SK-N-SH (cell line): Measurements from ENCODE around the gene GNA14.

ENCODE experiments used
- CHD2 ChIP-seq: fragments of 150-350 bp; IDR thresholded peaks from 2 replicates; pipeline ENCODE4 v1.6.1; 2018; ENCODE audit warnings: low read length; ENCODE audit not compliant: partially characterized antibody
- CTCF ChIP-seq: fragments of 200-600 bp; sonication (generic); IDR thresholded peaks from 2 replicates; pipeline ENCODE4 v1.6.1; 2017; ENCODE audit warnings: antibody characterized with exemption, mild to moderate bottlenecking, moderate library complexity
- EZH2phosphoT487 ChIP-seq: fragments of 200-600 bp; sonication (generic); IDR thresholded peaks from 2 replicates; pipeline ENCODE4 v1.6.1; 2017; ENCODE audit warnings: low read depth, mixed run types, mild to moderate bottlenecking, antibody characterized with exemption, moderate library complexity, borderline replicate concordance
- NFIC ChIP-seq: IDR thresholded peaks from 2 replicates; pipeline ENCODE4 v1.4.0; 2012; ENCODE audit warnings: borderline replicate concordance
- SMC3 ChIP-seq: IDR thresholded peaks from 2 replicates; pipeline ENCODE4 v1.6.1; 2012; ENCODE audit warnings: low read depth, low read length, improper control_type of control experiment
- TAF1 ChIP-seq: IDR thresholded peaks from 2 replicates; pipeline ENCODE4 v1.6.1; 2012; ENCODE audit warnings: low read depth, mild to moderate bottlenecking, low read length, moderate library complexity, borderline replicate concordance
- TEAD4 ChIP-seq: IDR thresholded peaks from 2 replicates; pipeline ENCODE4 v1.4.0; 2012; ENCODE audit warnings: mild to moderate bottlenecking, borderline replicate concordance; ENCODE audit not compliant: insufficient read depth

GRCh38 chr9:77582525-77582924 lies 65.6 kb downstream of the GNA14 start:
- TF ChIP-seq SMC3 (no peak), TAF1 (no peak), TEAD4 (no peak), CHD2 (no peak), CTCF (no peak), EZH2phosphoT487 (no peak), NFIC (no peak)
